Erythroblast (primary cell): ENCODE data around the gene GLI3.

Experiments used
- GATA1 ChIP-seq: IDR thresholded peaks from 2 replicates; pipeline ENCODE4 v1.6.1; 2011; ENCODE audit warnings: low read depth, mild to moderate bottlenecking, control low read depth, low read length, moderate library complexity
- POLR2A ChIP-seq: IDR thresholded peaks from 2 replicates; pipeline ENCODE4 v1.6.1; 2011; ENCODE audit warnings: mild to moderate bottlenecking, low read length

DNA sequence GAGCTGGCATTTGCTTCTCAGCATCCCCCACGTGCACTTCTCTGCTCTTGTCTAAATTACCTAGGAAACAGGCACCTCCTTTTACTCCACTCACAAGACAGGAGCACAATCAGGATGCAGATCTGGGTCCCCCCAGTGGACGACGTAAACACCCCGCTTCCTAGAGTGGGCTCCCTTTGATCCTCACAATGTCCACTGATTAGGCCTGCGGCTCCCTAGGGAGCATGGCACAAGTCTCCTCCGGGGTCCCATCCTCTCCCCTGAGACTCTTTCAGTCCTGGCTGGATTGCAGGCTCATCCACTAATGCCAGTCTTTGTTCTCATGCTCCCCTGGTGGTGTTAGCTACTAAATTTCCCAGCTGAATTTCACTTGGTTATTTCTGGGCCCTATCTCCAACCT lies 98.3 kb downstream of the GLI3 start:
- TF ChIP-seq POLR2A, result no peak
- TF ChIP-seq GATA1, result no peak
